GM21390 (cell line): Measurements from ENCODE around the gene SAMD11.
"Not testable (repeated sequence)": the region's sequence is repeated elsewhere in the genome, so short reads cannot be mapped to it uniquely, and the experiment has no call there.

Experiments
- ATAC-seq: cut with Tn5 transposase; IDR thresholded peaks from one replicate; pipeline ENCODE4 v1.9.1; 2021; ENCODE audit not compliant: unreplicated experiment

The SAMD11 gene

GRCh38 chr1:974687-975328, 51.1 kb downstream of the SAMD11 start:
- no peak for ATAC-seq

GRCh38 chr1:975365-975764, 51.6 kb downstream of the SAMD11 start:
- ATAC-seq, result no peak

DNA sequence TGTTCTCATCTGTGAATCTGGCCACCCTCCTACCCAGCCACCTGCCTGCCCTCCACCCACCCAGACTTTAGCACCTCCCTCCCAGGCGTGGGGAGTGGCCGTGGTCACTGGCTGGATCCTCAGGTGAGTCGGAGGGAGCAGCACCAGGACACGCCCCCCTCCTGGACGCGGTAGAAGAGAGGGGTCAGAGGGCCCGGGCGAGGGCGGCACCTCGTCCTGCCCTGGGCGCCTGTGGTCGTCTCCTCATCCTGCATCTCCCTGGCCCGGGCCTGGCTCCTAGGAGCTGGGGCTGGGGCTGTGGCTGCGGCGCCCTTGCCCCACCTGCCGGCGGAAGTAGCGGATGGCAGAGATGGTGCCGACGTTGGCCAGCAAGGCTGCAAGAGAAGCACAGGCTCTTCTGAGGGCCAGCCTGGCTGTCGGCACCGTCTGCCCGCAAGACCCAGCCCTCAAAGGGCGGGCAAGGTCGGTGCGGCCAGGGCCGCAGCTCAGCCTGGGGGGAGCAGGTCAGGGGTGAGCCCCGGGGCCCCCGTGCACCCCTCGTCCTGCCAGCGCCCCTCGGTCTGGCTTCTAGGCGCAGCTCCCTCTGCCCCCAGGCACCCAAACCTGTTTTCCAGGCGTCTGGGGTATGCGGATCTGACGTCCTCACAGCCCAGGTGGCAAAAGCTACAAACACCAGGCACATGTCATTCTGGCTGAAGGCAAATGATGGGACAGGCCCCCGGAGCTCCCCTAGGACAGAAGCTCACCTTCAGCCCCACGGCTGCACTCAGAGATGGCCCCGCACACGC, 52.4 kb downstream of the SAMD11 start:
- ATAC-seq, result no peak

GRCh38 chr1:976791-977190, 53.1 kb downstream of the SAMD11 start:
- not testable (repeated sequence) for ATAC-seq

DNA sequence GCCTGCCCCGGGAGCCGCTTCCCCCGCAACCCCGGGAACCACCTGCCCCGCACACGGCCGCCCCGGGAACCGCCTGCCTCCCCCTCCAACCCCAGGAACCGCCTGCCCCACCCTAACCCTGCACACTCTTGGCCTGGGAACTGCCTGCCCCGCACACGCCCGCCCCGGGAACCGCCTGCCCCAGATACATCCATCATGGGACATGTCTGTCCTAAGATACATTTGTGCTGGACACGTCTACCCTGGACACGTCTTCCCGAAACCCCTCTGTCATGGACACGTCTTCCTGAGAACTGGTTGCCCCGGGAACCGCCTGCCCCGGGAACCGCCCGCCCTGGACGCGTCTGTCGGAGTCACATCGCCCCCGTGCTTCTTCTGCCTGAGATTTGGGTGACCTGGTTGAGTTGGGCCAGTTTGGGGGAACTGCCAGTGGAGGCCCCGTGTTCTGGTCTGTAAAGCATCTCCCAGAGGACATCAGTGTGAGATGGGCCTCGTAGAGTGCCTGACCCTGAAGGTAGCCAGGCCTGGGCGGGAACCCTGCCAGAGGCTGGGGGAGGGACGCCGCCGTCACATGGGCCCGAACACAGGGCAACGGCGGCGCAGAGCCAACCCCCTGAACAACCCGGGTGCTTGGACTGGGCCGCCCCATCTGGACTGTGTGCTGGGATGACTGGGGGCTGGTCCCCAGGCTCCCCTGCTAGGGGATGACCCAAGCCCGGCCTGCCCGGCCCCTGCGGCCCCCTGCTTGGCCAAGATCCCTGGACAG, 54.5 kb downstream of the SAMD11 start:
- no peak for ATAC-seq

GRCh38 chr1:978835-979743, 55.4 kb downstream of the SAMD11 start:
- no peak for ATAC-seq

- ATAC-seq, result no peak
These were observed 56.0 kb downstream of the SAMD11 start for GRCh38 chr1:979744-980072.

GRCh38 chr1:980137-980571, 56.4 kb downstream of the SAMD11 start:
- no peak for ATAC-seq

DNA sequence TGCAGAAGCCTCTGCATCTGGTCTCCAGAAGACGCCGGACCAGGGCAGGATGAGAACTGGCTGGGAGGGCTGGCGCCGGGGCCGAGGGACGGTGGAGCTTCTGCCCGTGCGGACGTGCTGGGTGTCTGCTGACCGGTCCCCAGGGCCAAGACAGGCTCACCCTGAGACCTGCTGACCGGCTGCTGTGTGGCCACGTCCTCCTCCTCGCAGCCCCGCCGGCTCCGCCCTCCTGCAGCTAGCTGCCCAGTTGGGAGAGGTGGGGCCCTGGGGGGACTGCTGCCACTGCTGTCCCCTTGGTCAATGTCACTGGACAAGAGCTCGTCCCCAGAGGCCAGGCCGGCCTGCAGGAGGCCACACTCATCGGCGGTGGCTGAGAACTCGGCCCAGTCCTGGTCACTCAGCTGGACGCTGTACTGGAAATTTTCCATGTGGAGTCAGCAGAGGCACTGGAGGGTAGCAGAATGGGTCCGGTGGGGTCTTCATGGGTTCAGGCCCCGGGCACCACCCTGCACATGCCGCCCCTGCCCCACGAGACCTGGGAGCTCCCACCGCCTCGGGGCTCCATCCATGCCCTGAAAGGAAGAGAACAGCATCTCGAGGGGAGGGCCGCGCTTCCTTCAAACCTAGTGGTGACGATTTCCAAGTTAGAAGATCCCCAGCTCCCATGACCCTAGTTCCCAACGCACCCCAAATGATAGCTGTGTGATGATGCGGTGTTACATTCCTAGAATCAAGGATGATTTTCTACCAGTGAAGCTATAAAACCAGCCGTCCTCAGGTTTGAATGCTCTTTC, 57.1 kb downstream of the SAMD11 start:
- ATAC-seq, result no peak

GRCh38 chr1:981491-981954, 57.8 kb downstream of the SAMD11 start:
- ATAC-seq, result no peak

DNA sequence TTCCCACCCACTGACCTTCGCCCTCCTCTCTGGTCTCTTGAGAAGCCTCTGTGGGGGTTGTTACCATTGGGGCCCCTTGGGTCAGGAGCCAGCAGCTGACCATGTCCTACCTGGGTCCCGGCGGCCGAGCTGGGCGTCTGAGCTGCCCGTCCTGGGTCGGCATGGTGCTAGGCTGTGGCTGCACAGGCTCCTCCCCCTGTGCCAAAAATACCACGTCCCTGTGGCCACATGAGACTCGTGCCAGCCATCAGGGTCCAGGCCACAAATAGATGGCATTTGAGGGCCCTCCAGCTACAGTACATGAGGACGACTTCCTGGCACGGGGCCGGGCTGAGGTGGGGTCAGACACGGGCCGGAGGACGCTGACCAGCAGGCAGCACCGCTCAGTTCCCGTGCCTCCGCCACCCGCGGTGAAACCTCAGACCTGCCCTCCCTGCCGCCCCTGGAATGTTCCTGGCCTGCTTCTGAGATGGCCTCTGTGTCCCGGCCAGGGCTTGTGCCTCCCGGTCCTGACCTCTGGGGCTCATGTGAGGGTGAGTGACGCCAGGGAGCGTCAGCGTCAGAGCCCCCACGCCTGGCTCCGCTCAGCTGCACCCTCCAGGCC, 58.3 kb downstream of the SAMD11 start, which contains the start of gene PERM1:
PERM1 (minus strand) TSS at position 139 of the 604 bp plus-strand sequence. CDS start 1,064 bp downstream, outside the sequence.
- ATAC-seq, result no peak

DNA sequence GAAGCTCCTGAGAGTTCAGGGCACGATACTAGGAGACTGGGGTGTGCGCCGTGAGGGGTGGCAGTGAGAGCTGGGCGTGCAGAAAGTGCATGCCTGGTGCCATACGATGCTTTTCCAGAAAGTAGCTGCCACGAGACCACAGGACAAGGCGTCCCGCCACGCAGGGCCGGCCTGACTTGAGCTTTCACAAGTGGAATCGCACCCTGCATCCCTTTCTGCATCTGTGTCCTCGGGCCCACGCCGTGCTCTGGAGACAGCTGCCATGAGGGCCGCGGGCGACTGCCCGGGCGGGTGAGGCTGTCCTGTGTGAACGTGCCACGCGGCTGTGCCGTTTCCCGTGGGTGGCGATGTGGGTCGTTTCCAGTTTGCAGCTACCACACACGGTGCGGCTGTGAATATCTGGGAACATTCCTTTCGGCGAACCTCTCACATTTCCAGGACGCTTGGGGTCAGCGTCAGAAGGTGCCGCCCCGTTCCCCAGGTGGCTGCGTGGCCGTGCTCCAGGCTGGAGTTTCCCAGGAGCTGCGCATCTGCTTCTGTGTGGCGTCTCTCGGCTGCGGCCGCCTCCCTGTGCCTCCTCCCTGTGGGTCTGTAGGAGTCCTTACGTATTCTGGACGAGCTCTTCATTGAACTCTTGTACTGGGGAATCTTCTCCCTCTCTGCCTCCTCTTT, 59.2 kb downstream of the SAMD11 start:
- no peak for ATAC-seq

DNA sequence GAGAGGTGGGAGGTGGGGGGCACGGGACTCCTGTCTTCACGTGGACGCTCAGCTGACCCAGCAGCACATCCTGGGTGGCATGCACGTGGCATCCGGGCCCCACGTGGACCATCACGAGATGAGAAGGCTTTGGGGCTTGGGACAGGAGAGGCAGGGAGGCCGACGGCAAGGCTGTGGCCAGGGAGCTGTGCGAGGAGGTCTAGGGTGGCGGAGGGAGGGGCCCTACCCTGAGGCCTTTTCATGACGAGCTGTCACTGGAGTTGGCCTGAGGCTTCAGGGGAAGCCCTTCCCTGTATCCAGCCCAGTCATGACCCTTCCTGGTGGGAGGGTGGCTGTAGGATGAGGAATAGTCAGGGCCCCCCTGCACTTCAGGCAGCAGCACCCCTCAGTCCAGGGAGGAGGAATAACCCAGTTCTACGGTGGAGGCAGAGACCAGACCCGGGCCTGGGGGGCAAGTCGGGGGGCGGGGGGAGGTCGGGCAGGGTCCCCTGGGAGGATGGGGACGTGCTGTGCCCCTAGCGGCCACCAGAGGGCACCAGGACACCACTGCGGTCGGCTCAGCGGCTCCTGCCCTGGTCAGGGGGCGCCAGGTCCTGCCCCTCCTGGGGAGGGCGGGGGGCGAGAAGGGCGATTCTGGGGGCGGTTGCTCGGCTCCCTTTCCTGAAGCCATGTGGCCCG, 60.2 kb downstream of the SAMD11 start:
- ATAC-seq, result no peak

DNA sequence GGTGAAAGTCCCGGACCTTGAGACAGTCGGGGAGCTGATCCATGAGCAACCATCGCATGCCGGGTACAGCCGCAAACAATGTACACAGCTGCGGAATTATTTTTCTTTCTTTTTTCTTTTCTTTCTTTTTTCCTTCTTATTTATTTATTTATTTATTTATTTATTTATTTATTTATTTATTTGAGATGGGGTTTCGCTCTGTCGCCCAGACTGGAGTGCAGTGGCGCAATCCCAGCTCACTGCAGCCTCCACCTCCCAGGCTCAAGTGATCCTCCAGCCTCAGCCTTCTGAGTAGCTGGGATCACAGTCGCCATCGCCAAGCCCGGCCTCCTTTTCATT, 60.7 kb downstream of the SAMD11 start:
- no peak for ATAC-seq

GRCh38 chr1:985126-985525, 61.4 kb downstream of the SAMD11 start:
- ATAC-seq, result no peak

DNA sequence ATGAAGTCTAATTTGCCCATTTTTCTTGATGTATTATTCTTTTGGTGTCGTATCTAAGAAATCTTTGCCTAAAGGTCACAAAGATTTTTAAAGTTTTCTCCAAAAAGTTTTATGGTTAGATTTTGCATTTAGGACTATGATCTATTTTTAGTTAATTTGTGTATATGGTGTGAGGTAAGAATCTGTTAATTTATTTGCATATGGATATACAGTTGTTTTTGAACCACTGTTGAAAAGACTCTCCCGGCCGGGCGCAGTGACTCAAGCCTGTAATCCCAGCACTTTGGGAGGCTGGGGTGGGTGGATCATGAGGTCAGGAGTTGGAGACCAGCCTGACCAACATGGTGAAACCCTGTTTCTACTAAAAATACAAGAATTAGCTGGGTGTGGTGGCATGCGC, 64.3 kb downstream of the SAMD11 start:
- ATAC-seq, result not testable (repeated sequence)

- not testable (repeated sequence) for ATAC-seq
These were observed 67.6 kb downstream of the SAMD11 start for GRCh38 chr1:991275-991674.

DNA sequence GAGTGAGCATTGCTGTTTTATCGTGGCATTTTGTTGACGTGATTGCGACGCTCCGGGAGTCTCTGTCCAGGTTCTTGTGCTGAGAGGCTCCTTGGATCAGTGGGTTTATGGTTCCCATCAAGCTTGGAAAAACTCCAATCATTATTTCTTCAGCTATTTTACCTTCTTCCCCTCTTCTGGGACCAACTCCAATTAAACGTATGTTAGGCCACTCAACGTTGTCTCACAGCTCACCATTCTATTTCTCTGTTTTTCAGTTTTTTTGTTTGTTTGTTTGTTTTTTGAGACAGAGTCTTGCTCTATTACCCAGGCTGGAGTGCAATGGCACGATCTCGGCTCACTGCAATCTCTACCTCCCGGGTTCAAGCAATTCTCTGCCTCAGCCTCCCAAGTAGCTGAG, 68.2 kb downstream of the SAMD11 start:
- no peak for ATAC-seq
